GM13976 (cell line): Measurements from ENCODE around the gene PLAAT5.

Experiments used
- DNase-seq: peaks from one replicate; pipeline ENCODE4 v3.0.0; 2012; ENCODE audit warnings: low spot score
- CTCF ChIP-seq: IDR thresholded peaks from 2 replicates; pipeline ENCODE4 v1.5.1; 2012; ENCODE audit warnings: borderline replicate concordance, mild to moderate bottlenecking; ENCODE audit not compliant: insufficient read depth; ENCODE audit errors: extremely low read depth, missing control alignments, control extremely low read depth
- in situ Hi-C: fragments of 300-500 bp; cut with MboI; formaldehyde crosslinking; loops from one replicate; pipeline ENCODE4 v1.12.0; 2022; ENCODE audit warnings: low sequenced_read_pairs, mixed read lengths, inconsistent platforms; ENCODE audit not compliant: unreplicated experiment

Gene PLAAT5

GRCh38 chr11:63472372-63472771 lies 18.6 kb downstream of the PLAAT5 start:
- no peak for DNase-seq
- in situ Hi-C loops, result loop anchor here (10.0 kb wide), 1 partner anchor 262 kb away; no protein-coding TSS in a partner anchor
- no peak for TF ChIP-seq CTCF

GRCh38 chr11:63470311-63470710 lies 20.7 kb downstream of the PLAAT5 start:
- DNase-seq, result no peak
- in situ Hi-C loops, result loop anchor here (10.0 kb wide), 1 partner anchor 264 kb away; no protein-coding TSS in a partner anchor

DNA sequence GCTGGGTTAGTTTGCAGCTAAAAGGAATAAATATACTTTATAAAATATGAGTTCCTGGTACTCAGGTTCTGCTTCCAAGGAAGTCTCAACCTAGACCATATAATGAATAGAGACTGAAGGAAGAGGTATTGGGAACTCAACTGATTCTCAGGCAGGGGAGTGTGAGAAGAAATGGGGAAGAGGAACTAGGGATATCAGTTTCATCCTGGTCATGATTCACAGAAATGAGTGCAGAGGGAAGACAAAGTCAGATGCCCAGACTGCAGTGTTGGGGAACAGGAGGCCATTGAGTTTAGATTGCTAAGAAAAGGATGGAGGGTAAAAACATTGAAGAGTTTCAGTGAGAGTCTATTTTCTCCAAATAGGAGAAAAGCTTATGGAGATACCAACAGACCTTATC lies 28.8 kb downstream of the PLAAT5 start:
- in situ Hi-C loops, result no loop called here
- DNase-seq, result no peak
- no peak for TF ChIP-seq CTCF

More at GRCh38 chr11:63470311-63470710, 20.7 kb downstream of the PLAAT5 start:
- TF ChIP-seq CTCF, result no peak

- no peak for TF ChIP-seq CTCF
- no peak for DNase-seq
- in situ Hi-C loops, result no loop called here
Observed at GRCh38 chr11:63459586-63459985, 31.4 kb downstream of the PLAAT5 start.

- TF ChIP-seq CTCF, result no peak
- no peak for DNase-seq
- in situ Hi-C loops, result no loop called here
Observed at GRCh38 chr11:63448646-63449045, 42.3 kb downstream of the PLAAT5 start.

DNA sequence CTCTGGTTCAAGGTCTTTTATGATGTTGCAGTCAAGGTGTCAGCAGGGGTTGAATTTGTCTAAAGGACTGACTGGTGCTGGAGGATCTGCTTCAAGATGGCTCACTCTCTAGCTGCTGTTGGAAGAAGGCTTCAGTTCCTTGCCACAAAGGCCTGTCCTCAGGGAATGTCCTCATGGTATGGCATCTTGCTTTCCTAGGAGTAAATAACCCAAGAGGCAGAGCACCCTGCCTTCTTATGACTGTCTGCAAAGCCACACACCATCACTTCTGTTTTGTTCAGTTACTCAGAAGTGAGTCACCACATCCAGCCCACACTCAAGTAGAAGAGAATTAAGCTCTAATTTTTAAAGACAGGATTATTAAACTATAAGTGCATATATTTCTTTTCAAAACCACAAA lies 45.2 kb downstream of the PLAAT5 start:
- in situ Hi-C loops, result no loop called here
- DNase-seq, result no peak
- no peak for TF ChIP-seq CTCF

GRCh38 chr11:63445118-63445517 lies 45.8 kb downstream of the PLAAT5 start:
- in situ Hi-C loops, result no loop called here
- TF ChIP-seq CTCF, result no peak
- no peak for DNase-seq
